Gastrocnemius medialis (tissue), 4 donors: Measurements from ENCODE around the gene GARIN1A.

Source experiments
- POLR2A ChIP-seq, 2 donors: fragments of 450-650 bp; IDR thresholded peaks; one replicate each; pipeline ENCODE4 v1.6.1; 2017; ENCODE audit warnings: antibody characterized with exemption in 2 of 2, mild to moderate bottlenecking in 2 of 2, moderate library complexity in 2 of 2
- TF ChIP-seq, protein P1 (sequence below), 5 experiments: fragments of 450-650 bp in 3 of 5; fragments of 200-600 bp in 2 of 5; sonication (generic) in 2 of 5; IDR thresholded peaks in 4 of 5; conservative IDR thresholded peaks in 1 of 5; 1 replicate in 4 of 5; 2 replicates in 1 of 5; pipeline ENCODE4 v1.5.1; 2016 to 2019; ENCODE audit warnings: antibody characterized with exemption in 5 of 5, mild to moderate bottlenecking in 3 of 5, moderate library complexity in 3 of 5

- TF ChIP-seq, protein P1, sequence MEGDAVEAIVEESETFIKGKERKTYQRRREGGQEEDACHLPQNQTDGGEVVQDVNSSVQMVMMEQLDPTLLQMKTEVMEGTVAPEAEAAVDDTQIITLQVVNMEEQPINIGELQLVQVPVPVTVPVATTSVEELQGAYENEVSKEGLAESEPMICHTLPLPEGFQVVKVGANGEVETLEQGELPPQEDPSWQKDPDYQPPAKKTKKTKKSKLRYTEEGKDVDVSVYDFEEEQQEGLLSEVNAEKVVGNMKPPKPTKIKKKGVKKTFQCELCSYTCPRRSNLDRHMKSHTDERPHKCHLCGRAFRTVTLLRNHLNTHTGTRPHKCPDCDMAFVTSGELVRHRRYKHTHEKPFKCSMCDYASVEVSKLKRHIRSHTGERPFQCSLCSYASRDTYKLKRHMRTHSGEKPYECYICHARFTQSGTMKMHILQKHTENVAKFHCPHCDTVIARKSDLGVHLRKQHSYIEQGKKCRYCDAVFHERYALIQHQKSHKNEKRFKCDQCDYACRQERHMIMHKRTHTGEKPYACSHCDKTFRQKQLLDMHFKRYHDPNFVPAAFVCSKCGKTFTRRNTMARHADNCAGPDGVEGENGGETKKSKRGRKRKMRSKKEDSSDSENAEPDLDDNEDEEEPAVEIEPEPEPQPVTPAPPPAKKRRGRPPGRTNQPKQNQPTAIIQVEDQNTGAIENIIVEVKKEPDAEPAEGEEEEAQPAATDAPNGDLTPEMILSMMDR (IDR thresholded peaks at IDR 0.05 in 4 of 5, conservative IDR thresholded peaks at IDR 0.05 in 1 of 5), result no peak
- TF ChIP-seq POLR2A (IDR thresholded peaks at IDR 0.05), result no peak
These were observed 7.8 kb downstream of the GARIN1A start for GRCh38 chr7:128679920-128680319.
